ENCODE measurements around the gene SLC39A11. TPM values are rescaled to one million over a fixed set of nuclear protein-coding genes. Genes with fewer than 3 reads are reported as not detected.

SLC39A11 gene
- total RNA-seq, 1 experiment from 2014 or later, result 15.8 TPM

GRCh38 chr17:72671016-72671415, 421.5 kb downstream of the SLC39A11 start:
- no peak for DNase-seq (ENCODE audit: unreplicated experiment)
- Mint-ChIP-seq H3K27ac (ENCODE audit: low read depth, unreplicated experiment) (no peak overlapping the region), H3K4me1 (ENCODE audit: insufficient read depth, unreplicated experiment) (no peaks in the 10 kb centered on the region), H3K9me3 (ENCODE audit: unreplicated experiment) (peaks cover 9% of the 10 kb centered on the region), H3K36me3 (ENCODE audit: insufficient read depth, unreplicated experiment) (no peaks in the 10 kb centered on the region), H3K4me3 (ENCODE audit: unreplicated experiment) (no peak overlapping the region), H3K27me3 (ENCODE audit: insufficient read depth, unreplicated experiment) (no peaks in the 10 kb centered on the region)
- intact Hi-C loops (cut with micrococcal nuclease), result no loop called here
- ChIA-PET CTCF (interaction anchor here (1.1 to 1.5 kb wide), 2 partner anchors 12 to 54 kb away, joined by 3 to 5 read pairs; no protein-coding TSS in a partner anchor), POLR2A (interaction anchor here (0.6 to 0.9 kb wide), 5 partner anchors 26 to 1379 kb away, joined by 3 read pairs; partner anchors contain the start of gene SSTR2)
- no peak for TF ChIP-seq CTCF (IDR thresholded peaks at IDR 0.05; ENCODE audit: unreplicated experiment)
- BruUV-seq (replicated peaks), result no TSS peak

GRCh38 chr17:72667096-72668063, 425.1 kb downstream of the SLC39A11 start:
- no peaks in the 10 kb centered on the region for H3K27me3 Mint-ChIP-seq (ENCODE audit: insufficient read depth, unreplicated experiment)
- TF ChIP-seq CTCF (IDR thresholded peaks at IDR 0.05; ENCODE audit: unreplicated experiment), result no peak
- BruUV-seq (replicated peaks), result no TSS peak
- H3K4me3 Mint-ChIP-seq (ENCODE audit: unreplicated experiment), result no peak overlapping the region
- peaks cover under 1% of the 10 kb centered on the region for H3K4me1 Mint-ChIP-seq (ENCODE audit: insufficient read depth, unreplicated experiment)
- no peaks in the 10 kb centered on the region for H3K36me3 Mint-ChIP-seq (ENCODE audit: insufficient read depth, unreplicated experiment)
- intact Hi-C loops (cut with micrococcal nuclease), result no loop called here
- CTCF ChIA-PET, result interaction anchor here (0.6 to 1.1 kb wide), 3 partner anchors 11 to 107 kb away, joined by 3 to 6 read pairs (median 3); no protein-coding TSS in a partner anchor
- H3K27ac Mint-ChIP-seq (ENCODE audit: low read depth, unreplicated experiment), result no peak overlapping the region
- no peak for DNase-seq (ENCODE audit: unreplicated experiment)
- peaks cover 17% of the 10 kb centered on the region for H3K9me3 Mint-ChIP-seq (ENCODE audit: unreplicated experiment)
- POLR2A ChIA-PET, result interaction anchor here (0.6 kb wide), 1 partner anchor 14 kb away, joined by 3 read pairs; no protein-coding TSS in a partner anchor

GRCh38 chr17:72665852-72666851, 426.3 kb downstream of the SLC39A11 start:
- Mint-ChIP-seq H3K27ac (ENCODE audit: low read depth, unreplicated experiment) (no peak overlapping the region), H3K27me3 (ENCODE audit: insufficient read depth, unreplicated experiment) (no peaks in the 10 kb centered on the region), H3K9me3 (ENCODE audit: unreplicated experiment) (peaks cover 17% of the 10 kb centered on the region), H3K4me3 (ENCODE audit: unreplicated experiment) (no peak overlapping the region), H3K4me1 (ENCODE audit: insufficient read depth, unreplicated experiment) (peaks cover 12% of the 10 kb centered on the region), H3K36me3 (ENCODE audit: insufficient read depth, unreplicated experiment) (no peaks in the 10 kb centered on the region)
- no peak for DNase-seq (ENCODE audit: unreplicated experiment)
- CTCF ChIA-PET, result interaction anchor here (0.7 to 1.1 kb wide), 2 partner anchors 79 to 105 kb away, joined by 3 read pairs; no protein-coding TSS in a partner anchor
- POLR2A ChIA-PET, result no interaction called here
- BruUV-seq (replicated peaks), result no TSS peak
- intact Hi-C loops (cut with micrococcal nuclease), result no loop called here
- TF ChIP-seq CTCF (IDR thresholded peaks at IDR 0.05; ENCODE audit: unreplicated experiment), result no peak
